NCI-H2029 treated with DMSO at 0.1 percent for 48 hours (cell line): ENCODE measurements around the gene TLCD3A.
"Not testable (repeated sequence)": the region's sequence is repeated elsewhere in the genome, so short reads cannot be mapped to it uniquely, and the experiment has no call there.

Experiments used
- DNase-seq: peaks from one replicate; lab custom pipeline; 2025; lab: John Stamatoyannopoulos, UW

The TLCD3A gene

DNA sequence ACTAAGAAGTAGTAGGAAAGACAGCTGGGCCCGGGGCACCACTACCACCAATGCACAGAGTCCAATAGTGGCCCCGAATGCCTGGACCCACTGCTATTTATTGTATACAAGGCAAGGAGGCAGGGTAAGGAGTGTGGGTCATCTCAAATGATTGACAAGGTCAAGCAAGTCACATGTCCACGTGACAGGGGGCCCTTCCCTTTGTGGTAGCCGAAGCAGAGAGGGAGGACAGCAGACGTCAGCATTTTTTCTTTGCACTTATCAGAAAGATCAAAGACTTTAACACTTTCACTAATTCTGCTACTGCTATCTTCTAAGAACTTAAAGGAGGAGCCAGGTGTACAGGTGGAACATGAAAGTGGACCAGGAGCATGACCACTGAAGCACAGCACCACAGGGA, 24.3 kb upstream of the TLCD3A start:
- DNase-seq = no peak

DNA sequence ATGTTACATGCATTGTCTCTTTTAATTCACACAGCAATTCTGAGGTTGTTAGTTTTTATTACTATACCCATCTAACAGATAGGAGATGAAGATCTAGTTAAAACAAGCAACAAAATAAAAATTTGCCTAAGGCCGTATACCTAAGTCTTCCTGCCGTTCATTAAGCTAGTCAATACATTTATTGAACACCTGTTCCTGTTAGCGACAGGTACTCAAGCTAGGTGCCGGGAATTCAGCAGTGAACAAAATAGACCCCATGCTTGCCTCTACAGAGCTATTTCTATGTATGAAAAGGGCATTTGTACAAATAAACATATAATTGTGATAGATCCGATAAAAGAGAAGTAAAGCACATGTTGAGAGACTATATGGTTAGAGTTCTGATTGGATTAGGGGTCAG, 14.3 kb upstream of the TLCD3A start:
- no peak for DNase-seq

DNA sequence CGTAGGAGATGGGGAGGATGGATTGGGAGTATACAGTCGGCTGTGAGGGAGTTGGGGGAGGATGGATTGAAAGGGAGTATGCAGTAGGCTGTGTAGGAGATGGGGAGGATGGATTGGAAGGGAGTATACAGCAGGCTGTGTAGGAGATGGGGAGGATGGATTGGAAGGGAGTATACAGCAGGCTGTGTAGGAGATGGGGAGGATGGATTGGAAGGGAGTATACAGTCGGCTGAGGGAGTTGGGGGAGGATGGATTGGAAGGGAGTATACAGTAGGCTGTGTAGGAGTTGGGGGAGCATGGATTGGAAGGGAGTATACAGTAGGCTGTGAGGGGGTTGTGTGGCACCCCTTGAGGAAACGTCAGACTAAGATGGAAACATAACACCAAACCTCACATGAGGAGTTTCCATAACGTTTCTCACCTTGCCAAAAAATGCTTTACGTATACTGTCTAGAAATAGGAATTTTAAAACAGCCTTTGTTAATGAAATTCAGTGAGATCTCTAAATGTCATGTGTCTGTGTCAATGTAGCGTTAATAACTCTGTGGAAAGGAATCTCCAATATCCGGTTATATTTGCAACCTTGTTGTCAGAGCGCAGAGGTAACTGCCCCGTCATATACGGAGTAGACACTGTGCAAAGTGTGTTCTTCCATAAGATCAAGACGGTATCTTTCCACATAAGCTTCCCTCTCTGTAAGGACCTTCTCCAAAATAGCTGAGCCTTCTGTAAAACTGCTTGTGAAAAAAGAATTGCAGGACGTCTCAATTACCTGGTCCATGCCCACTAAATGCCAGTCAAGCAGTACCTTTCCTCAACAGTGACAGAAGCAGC, 11.5 kb upstream of the TLCD3A start:
- no peak for DNase-seq

DNA sequence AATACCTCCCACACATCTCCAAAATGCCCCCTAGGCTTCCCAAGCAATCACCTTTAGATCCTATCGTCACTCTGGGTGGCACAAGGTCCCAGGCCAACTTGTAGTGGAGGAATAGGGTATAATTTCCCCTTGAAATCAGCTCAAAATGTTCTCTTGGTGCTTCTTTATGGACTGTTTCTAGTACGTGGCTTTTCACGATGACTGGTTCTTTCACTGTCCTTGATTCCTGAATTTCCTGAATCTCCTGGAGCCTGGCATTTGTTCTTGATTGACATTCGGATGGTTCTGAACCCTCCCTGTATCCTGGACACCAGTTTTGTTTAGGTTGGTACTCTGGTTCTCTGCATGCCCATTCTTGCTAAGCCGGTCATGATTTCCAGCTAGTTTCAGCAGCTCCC, 10.9 kb upstream of the TLCD3A start:
- no peak for DNase-seq

DNA sequence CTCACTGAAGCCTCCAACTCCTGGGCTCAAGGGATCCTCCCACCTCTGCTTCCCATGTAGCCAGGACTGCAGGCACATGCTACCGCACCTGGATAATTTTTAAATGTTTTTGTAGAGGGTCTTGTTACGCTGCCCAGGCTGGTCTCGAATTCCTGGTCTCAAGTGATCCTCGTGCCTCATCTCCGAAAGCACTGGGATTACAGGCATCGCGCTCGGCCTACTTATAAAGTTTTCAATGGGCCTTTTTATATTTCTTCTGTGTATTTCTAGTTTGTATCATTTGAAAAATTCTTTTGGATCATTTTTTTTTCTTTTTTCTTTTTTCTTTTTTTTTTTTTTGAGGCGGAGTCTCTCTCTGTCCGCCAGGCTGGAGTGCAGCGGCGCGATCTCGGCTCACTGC, 7.3 kb upstream of the TLCD3A start:
- no peak for DNase-seq

DNA sequence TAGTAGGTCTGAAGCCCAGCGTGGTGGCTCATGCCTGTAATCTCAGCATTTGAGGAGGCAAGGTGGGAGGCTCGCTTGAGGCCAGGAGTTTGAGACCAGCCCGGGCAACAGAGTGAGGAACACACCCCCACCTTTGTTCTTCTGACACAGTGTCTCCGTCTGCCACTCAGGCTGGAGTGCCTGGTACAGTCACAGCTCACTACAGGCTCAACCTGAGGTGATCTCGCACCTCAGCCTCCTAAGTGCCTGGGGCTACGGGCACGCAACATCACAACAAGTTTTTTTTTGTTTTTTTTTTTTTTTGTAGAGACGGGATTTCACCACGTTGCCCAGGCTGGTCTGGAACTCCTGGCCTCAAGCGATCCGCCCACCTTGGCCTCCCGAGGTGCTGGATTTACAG, 6.7 kb upstream of the TLCD3A start:
- DNase-seq = no peak

DNA sequence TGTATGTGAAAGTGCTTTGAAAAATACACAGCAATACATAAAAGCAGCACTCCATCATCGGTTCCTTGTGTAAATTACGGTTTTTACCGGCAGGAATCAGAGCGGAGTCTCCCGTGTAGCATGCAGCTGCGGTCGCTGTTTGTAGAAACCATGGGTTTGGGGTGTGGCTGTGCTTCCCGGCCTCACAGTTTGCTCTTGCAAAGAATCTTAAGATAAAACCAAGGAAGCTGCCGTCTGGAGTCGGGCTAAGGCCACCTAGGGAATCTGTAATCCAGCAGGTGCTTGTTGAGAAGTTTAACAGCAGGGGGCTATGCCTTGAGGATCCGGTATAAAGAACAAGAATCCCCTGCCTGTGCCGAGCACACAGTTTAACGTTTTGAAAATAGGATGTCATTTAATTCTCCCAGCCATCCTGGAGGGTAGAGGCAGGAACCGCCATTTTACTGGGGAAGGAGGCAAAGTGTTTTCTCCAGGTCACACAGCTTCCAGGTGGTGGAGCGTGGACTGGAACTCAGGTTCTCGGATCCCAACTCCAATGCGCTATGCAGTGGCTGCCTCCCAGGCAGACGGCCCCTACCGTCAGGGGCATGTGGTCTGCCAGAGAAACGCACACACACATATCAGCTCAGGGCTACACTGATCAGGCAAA, 6.0 kb upstream of the TLCD3A start:
- no peak for DNase-seq

DNA sequence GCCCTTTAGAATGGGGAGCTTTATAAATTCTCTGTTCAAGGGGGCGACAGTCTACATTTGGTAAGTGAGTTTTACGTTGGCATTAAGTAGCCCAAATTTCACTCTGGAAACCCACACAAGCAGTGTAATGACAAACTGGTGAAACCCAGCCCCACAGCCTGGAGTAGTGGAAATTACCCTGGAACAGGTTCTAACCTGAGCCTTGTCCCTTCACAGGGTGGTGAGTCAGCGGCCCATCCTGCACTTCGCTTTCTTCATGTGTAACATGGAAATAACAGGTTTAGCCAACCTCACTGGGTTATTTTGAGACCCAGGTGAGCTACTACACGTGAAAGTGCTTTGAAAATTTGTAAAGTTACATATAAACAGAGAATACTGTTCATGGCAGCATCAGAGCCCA, 3.5 kb upstream of the TLCD3A start:
- DNase-seq = no peak

DNA sequence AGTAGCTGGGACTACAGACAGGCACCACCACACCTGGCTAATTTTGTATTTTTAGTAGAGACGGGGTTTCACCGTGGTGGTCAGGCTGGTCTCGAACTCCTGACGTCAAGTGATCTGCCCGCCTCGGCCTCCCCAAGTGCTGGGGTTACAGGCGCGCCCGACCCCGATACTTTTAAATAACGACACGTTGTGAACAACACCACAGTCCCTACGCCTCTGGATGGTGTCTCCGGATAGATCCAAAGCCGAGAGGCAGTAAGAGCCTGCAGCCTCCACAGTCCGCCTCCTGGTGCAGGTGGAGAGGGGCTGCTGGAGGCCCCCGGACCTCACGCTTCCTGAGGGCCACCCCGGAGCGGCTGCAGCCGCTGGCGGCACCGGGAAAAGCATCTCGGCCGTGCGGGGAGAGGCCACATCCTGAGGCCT, 741 bp upstream of the TLCD3A start:
- DNase-seq = no peak

DNA sequence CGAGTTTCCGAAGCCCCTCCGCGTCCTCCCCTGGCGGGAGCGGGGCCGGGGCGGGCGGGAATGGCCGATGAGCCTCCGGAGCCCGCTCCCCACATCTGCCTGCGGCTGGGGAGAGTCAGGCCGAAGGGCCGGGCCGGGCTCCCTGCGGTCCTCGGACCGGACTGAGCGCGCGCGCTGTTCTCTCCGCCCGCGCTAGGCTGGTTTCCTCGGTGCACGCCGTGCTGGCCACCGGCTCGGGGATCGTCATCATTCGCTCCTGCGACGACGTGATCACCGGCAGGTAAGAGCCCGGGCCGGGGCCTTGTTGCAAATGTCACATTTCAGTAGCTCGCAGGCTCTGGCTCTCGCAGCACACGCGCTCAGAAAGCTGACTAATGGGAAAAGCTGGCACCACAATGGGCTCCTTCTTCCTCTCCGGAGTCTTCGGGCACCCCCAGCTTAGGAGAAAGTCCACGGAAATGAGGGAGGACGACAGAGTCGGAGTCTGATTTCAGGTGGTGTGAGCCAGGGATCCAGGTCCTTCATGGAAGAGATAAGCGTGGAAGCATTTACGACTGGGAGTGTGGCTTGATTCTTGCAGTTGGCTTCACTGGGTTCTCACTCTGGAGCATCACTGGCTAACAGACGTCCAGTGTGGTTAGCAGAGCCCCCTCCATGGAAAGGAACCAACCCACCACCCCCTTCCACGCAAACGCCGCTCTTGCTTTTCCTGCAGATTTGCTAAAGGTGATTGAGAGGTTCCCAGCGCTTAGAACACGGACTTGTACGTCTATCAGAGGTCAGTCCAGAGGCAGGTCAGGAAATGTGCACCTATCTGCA, 715 bp downstream of the TLCD3A start:
- DNase-seq = no peak

DNA sequence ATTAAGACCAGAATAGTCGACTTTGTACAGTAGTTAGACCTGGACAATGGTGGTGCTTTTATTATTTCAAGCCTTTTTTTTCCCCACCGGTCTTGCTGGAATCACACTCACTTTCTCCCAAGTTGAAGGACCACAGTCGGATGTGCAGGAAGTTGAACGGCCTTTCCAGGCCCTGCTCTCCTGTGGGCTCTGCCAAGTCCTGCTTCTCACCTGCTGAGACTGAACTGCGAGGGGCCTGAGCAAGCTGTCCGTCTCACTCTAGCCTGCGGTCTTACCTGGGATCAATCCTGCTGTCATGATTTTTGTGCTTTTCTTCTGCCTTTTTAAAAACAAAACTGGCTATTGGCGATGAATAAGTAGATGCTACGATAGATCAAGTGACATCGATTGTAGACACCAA, 1.3 kb downstream of the TLCD3A start:
- no peak for DNase-seq

DNA sequence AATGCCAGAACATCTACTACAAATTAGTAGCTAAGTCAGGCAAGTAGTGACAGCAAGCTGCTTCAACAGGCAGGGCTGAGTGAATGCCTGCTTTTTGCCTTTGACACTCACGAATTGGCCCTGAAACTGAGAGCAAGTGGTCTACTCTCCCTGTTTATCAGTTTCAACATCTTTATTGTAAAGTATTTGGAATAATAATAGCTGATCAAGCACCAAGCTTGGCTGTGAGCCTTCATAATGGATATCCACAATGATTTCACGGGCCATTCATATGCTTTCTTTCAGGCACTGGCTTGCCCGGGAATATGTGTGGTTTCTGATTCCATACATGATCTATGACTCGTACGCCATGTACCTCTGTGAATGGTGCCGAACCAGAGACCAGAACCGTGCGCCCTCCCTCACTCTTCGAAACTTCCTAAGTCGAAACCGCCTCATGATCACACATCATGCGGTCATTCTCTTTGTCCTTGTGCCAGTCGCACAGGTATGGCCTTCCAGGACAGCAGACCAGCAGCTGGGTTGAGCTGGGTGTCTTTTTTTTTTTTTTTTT, 5.2 kb downstream of the TLCD3A start:
- no peak for DNase-seq

DNA sequence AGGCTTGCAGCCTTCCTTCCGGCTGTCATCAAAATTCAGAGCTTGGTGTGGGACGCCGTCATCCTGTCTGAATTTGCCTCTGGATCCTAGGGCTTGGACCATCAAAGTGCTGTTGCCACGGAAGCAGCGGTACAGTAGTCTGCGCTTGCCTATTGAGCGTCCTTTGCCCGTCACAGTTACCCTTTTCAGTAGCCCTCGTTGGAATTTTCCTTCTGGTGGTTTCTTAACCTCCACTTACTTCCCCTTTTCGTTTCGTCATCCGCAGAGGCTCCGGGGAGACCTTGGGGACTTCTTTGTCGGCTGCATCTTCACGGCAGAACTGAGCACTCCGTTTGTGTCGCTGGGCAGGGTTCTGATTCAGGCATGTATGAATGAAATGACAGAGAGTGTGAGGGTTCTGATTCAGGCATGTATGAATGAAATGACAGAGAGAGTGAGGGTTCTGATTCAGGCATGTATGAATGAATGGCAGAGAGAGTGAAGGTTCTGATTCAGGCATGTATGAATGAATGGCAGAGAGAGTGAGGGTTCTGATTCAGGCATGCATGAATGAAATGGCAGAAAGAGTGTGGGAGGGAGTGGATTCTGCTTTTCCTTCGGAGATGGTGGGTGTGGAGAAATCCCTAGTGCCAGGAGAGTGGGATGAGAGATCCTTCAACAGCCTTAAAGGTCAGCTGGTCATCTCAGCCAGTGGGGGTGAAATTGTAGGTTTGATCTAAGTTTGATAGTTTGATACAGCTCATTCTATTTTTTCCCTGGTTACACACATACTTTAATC, 8.0 kb downstream of the TLCD3A start:
- DNase-seq = no peak

DNA sequence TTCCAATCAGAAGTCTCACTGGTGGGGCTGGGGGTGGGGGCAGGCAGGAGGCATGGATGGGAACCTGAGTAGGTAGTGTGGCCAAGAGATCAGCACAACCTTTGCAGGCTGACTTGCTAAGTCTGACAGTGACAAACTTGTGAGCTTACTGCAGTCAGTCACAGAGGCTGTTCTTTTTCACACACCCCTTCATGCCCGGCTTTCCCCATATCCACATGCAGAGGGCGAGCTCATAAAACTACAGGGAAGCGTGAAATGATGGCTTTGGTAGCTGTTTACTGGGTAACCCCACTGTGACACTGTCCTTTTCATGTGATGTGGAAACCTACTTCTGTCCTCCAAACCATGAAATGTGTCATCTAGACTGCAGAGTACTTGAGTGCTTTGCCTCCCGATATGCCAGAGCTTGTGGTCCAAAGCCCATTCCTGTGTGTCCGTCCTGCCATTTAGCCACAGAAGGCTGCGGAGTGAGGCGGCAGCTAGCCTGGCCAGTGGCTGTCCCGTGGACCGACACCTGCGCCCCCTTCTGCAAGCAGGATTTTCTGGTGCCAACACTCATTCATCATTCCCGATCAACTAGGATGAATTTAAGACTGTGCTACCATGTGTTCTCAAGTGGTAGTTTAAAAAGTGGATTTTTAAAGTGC, 9.9 kb downstream of the TLCD3A start:
- no peak for DNase-seq

DNA sequence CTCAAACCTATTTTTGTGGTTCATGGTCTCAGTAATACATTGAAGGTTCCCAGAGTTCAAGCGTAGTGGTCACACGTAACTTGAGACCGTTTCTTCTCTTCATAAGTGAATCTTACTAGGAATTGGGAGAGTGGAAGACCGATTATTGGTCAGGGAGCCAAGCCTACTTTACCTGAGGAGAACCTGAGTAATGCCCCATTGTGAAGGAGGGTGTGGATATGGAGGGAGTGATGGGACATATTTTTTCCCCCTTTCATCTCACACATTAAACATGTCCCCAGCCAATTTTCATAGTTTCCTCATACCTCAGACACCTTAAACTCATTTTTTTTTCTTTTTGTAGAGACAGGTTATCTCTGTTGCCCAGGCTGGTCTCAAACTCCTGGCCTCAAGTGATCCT, 10.7 kb downstream of the TLCD3A start:
- DNase-seq = no peak

DNA sequence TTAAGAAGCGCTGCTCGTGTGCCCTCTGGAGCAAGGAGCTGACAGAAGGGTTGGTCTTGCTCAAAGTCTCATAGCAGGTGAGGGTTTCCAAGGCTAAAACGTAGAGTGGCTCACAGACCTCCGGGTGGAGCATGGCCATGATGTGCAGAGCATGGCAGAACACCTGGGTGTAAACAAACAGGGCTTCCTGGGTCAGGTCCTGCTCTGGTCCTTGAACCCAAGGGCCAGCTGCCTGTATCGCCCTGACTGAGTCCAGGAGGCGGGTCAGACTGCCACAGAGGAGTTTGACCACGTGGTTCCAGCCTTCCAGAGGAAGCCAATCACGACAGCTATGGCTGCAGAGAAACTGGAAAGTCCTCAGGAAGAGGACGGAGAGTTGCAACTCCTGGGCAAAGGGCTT, 12.5 kb downstream of the TLCD3A start:
- DNase-seq = no peak

DNA sequence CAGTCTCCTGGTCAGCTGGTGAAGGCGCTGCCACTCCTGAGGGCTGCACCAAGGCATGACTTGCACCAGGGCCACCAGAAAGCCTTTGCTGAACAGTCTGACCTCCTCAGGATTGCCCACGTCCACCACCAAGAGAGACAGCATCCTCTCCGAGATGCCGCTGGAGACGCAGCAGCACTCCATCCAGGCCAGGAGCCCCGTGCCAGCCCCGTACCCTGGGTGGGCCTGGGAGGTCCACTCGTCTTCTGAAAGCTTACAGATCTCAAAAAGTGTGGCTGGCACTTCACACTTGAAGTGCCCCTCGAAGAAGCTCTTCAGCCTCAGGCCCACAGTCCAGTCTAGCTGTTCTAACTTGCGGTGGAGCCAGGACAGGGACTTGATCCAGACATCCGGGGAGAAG, 13.0 kb downstream of the TLCD3A start:
- no peak for DNase-seq

DNA sequence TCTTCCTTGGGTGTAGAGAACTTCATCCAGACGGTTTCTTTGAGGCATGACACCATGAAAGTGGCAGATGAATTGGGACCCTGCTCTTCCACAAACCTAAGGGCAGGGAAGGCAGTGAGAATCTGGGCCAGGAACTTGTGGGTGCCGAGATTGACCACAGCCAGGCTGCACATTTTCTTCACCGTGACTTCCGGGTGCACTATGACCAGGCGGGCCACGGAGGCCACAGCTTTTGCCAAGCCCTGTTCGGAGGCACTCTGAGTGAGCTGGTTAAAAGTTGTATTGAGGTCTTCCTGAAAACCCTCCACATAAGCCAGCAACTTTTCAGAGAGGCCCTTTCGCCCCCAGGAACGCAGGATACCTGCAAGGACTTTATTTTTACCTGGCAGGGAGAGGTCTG, 13.8 kb downstream of the TLCD3A start:
- no peak for DNase-seq

DNA sequence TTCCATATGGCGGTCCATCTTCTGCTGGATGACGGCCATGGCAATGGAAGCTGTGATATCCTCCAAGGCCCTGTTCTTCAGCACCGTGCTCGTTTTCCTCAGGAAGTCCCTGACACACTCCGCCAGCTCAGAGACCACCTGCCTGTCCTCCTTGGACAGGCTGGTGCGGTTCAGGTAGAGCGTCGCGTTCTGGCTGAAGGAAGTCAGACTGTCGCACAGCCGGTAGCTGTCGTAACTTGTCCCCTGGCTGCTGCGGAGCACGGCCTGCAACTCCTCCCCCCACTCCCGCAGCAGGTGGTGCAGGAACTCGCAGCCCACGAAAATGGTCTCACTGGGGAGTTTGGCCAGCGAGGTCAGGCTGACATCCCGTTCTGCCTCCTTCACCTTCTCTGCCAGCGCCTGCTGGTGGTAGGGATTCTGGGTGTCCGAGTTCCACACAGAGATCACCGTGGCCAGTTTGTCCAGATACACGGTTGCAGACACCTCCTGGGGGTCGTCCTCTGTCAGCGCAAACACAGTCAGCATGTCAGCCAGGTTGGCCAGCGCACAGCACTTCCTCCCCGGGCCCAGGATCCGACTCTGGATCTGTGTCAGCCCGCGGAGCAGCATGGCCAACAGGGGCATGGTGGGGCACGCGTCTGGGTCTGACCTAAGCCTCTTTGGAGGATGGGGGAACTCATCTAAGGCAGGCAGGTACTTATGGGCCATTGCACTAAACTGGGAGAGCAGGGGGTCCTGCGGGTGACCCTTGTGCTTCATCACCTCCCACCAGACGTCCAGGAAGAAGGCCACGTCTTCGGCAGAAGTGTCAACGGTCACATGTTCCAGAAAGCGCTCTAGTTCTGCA, 14.6 kb downstream of the TLCD3A start:
- DNase-seq = no peak

DNA sequence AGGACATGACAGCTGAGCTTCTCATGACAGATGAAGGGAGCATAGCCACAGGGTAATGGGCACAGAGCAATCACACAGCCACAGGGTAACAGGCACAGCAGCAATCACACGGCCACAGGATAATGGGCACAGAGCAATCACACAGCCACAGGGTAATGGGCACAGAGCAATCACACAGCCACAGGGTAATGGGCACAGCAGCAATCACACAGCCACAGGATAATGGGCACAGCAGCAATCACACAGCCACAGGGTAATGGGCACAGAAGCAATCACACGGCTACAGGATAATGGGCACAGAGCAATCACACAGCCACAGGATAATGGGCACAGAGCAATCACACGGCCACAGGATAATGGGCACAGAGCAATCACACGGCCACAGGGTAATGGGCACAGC, 16.2 kb downstream of the TLCD3A start:
- DNase-seq = not testable (repeated sequence)
